GM12873 (cell line): ENCODE results near the gene MMP28.

Experiments
- CTCF ChIP-seq: IDR thresholded peaks from 2 replicates; pipeline ENCODE4 v1.5.1; 2012; ENCODE audit warnings: low read depth, mild to moderate bottlenecking, moderate library complexity, low read length, control low read depth; ENCODE audit not compliant: insufficient read depth; ENCODE audit errors: missing control alignments

MMP28 gene

DNA sequence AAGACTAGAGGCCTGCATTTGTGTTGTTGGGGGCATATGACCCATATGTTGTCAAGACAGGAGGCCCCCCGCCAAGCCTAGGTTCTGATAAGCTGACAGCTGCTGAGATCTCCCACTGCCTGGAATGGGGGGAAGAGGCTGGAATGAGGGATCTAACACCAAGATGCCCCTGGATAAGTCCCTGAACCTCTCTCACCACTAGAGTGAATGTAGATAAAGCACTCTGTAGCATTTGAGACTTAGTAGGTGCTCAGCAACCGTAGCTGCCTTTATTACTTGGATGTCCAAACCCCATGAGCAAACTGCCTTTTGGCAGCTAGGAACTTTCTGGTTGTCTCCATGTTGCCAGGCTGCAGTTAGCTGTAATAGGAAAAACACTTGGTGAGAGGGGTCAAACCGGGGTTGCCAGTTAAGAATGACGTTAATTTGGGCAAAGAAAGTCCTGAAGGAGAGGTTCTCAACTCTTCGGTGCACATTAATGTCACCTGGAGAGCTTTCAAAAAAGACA lies 68.4 kb downstream of the MMP28 start:
- TF ChIP-seq CTCF: no peak

DNA sequence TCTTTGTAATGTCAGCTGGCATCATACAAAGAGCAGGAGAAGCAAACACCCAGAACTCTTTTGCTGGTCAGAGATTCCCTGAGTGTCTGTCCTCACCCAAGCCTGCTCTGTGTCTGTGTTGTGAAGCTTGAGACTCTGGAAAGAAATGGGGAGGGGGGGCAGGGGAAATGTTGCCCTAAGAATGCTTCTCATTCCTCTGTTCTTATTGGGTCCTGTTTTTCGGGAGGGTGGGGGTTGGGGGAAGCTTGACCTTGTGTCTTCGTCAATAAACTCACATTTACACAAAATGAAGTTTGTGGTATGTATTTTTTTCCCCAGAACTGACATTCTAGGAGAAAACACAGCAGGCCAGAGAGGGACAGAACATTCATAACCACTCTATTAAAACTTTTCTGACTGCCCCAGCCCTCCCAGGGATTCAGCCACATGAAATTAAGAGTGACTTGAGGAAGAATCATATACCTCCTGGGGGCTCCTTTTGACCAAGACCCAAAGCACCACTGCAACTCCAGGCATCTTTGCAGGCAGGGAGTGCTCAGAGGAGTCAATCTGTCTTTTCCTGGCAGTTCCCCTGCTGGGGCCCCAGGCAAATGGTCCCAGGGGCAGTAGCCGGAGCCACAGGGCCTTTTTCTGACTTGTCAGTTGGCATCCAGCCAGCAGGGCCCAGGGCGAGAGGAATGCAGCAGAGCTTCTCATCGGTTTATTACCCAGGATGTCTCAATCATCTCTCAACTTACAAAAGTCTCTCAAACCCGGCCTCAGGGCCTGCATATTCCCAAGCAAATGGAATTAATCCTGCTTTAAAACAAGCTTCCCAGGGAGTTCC lies 69.1 kb downstream of the MMP28 start:
- no peak for TF ChIP-seq CTCF

- TF ChIP-seq CTCF: no peak
Observed at GRCh38 chr17:35725802-35726126, 69.7 kb downstream of the MMP28 start.

GRCh38 chr17:35725058-35725457 lies 70.4 kb downstream of the MMP28 start:
- no peak for TF ChIP-seq CTCF

GRCh38 chr17:35723735-35724134 lies 71.7 kb downstream of the MMP28 start:
- TF ChIP-seq CTCF: no peak

DNA sequence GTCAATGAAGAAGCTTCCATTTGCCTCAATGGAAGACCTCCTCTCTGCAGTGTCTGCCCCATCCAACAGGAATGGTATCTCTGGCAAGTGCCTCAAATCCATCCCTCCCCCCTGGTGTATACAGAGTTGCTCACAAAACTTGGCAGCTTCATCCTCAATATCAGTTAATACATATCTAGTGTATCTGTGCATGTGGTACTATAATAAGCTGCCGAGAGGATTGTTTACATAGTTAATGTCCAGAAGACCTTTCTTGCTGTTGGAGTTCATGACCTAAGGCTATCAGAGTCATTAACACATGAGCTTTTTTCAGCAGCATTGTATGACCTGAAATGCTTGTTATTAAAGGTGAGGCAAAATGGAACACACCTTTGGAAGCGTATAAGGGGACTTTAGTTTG lies 78.0 kb downstream of the MMP28 start:
- TF ChIP-seq CTCF: no peak

DNA sequence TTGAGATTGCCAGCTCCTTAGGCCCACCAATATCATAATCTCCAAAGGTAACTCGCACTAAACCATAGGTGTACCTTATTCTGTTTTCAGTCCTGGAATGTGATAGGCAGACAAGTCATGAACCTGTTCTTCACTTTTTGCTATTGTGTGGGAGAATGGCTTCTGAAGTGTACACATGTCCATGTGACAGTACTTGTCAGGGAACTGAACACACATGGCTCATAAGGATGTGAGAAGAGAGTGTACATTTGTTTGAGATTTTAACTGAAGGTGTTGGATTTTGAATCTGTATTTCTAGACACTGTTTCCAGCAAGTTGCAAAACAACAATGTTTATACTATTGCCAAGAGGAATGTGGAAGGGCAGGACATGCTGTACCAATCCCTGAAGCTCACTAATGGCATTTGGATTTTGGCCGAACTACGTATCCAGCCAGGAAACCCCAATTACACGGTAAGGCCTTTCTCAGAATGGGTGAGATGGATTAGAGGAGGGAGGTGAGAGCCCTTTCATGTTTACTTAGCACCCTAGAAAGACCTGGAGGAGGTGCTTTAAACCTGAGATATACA lies 78.5 kb downstream of the MMP28 start:
- TF ChIP-seq CTCF: no peak
